Eye (tissue), 1 donor: Measurements from ENCODE around the gene KLHL40.

ENCODE experiments used
- DNase-seq: peaks from one replicate; pipeline ENCODE4 v3.0.0-alpha.2; 2015

The KLHL40 gene

GRCh38 chr3:42657675-42658074 is 27.7 kb upstream of the KLHL40 start:
- DNase-seq, result no peak

- DNase-seq, result no peak
These were observed 27.1 kb upstream of the KLHL40 start for GRCh38 chr3:42658091-42658770.

- no peak for DNase-seq
These were observed 26.5 kb upstream of the KLHL40 start for GRCh38 chr3:42658771-42659390.

- no peak for DNase-seq
These were observed 25.7 kb upstream of the KLHL40 start for GRCh38 chr3:42659451-42660130.

GRCh38 chr3:42660131-42660715 is 25.1 kb upstream of the KLHL40 start:
- DNase-seq, result no peak

- no peak for DNase-seq
These were observed 24.4 kb upstream of the KLHL40 start for GRCh38 chr3:42660898-42661297.

- no peak for DNase-seq
These were observed 23.7 kb upstream of the KLHL40 start for GRCh38 chr3:42661593-42662022.

- no peak for DNase-seq
These were observed 23.1 kb upstream of the KLHL40 start for GRCh38 chr3:42662037-42662812.

- no peak for DNase-seq
These were observed 22.4 kb upstream of the KLHL40 start for GRCh38 chr3:42662813-42663535.

- no peak for DNase-seq
These were observed 21.5 kb upstream of the KLHL40 start for GRCh38 chr3:42663581-42664437.

GRCh38 chr3:42664438-42664803 is 20.9 kb upstream of the KLHL40 start:
- DNase-seq, result no peak

GRCh38 chr3:42665050-42665878 is 20.1 kb upstream of the KLHL40 start:
- no peak for DNase-seq

GRCh38 chr3:42666022-42666421 is 19.3 kb upstream of the KLHL40 start:
- no peak for DNase-seq

- DNase-seq, result no peak
These were observed 18.7 kb upstream of the KLHL40 start for GRCh38 chr3:42666577-42666998.

GRCh38 chr3:42667096-42667522 is 18.2 kb upstream of the KLHL40 start:
- DNase-seq, result no peak

GRCh38 chr3:42667523-42668412 is 17.6 kb upstream of the KLHL40 start:
- peak; percentile 79 for DNase-seq

GRCh38 chr3:42668413-42668760 is 16.9 kb upstream of the KLHL40 start:
- DNase-seq, result no peak

GRCh38 chr3:42668793-42669217 is 16.5 kb upstream of the KLHL40 start:
- no peak for DNase-seq

- DNase-seq, result no peak
These were observed 15.2 kb upstream of the KLHL40 start for GRCh38 chr3:42670051-42670576.
